OCI-M1 (cell line): Measurements from ENCODE around the gene GPRIN3.
A peak's percentile ranks its signal among the peaks of the same experiment; 100 is the strongest.
"Not testable (repeated sequence)": the region's sequence is repeated elsewhere in the genome, so short reads cannot be mapped to it uniquely, and the experiment has no call there.

ENCODE experiments used
- DNase-seq: peaks from one replicate; lab custom pipeline; 2025; lab: John Stamatoyannopoulos, UW

GPRIN3 gene

DNA sequence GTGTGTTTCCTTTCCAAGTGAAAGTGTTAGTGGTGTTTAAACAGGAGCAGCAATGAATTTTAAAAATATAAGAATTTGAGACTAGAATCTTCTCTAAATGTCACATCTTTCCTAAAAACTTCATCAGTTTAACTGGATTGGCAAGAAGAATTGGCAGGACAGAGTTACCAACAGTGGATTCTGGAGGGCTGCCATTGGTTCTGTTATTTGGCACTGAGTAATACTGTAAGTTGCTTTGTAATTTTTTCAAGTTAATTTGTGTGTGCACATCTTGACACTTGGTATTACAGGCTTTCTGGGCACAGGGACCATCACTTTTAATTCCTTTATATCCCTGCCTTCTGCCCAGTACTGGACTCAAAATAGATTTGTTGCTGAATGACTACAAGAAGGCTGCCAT, 4.5 kb upstream of the GPRIN3 start:
- DNase-seq, result no peak

DNA sequence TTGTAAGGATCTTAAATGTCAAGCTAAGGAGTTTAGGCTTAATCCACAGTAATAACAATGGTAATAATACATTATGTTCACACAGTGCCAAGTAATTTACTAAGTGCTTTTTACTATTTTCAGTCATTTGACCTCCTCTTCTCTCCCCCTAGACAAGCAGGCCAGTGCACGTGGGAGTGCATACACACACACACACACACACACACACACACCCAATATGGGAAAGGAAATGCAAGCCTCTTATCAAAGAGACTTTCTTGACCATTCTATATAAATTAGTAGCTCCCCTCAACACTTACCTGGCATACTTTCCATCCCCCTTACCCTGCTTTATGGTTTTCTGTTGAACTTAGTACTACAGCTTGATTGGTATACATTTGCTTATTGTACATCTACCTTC, 3.8 kb upstream of the GPRIN3 start:
- no peak for DNase-seq

- DNase-seq, result not testable (repeated sequence)
Measured at GRCh38 chr4:89309154-89309553, 1.6 kb upstream of the GPRIN3 start.

DNA sequence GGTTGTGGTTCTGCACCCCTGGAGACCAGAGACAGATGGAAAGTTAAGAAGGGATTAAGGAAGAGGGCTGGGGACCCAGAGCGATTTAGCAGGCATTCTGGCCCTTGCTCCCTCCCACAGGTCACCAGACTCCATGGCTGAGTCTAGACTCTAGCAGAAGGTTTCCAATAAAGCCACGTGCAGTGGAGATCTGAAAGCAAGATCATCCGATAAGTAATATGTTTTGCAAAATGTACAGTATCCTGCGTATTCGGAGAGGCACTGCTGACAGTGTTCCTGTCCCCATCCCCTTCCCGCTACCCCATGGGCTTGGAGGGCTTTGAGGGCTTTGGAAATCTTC, 531 bp upstream of the GPRIN3 start:
- peak; percentile 63 for DNase-seq

DNA sequence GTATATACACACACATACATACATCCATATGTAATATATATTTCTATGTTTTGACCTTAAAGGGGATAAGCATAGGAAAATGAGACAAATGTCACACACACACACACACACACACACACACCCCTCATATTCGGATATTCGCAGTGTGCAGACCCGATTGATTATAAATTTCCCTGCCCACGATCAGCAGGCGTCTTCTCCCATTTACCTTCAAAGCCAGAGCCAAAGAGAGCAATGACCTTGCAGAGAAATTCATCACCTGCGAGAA, 488 bp downstream of the GPRIN3 start:
- DNase-seq, result no peak

DNA sequence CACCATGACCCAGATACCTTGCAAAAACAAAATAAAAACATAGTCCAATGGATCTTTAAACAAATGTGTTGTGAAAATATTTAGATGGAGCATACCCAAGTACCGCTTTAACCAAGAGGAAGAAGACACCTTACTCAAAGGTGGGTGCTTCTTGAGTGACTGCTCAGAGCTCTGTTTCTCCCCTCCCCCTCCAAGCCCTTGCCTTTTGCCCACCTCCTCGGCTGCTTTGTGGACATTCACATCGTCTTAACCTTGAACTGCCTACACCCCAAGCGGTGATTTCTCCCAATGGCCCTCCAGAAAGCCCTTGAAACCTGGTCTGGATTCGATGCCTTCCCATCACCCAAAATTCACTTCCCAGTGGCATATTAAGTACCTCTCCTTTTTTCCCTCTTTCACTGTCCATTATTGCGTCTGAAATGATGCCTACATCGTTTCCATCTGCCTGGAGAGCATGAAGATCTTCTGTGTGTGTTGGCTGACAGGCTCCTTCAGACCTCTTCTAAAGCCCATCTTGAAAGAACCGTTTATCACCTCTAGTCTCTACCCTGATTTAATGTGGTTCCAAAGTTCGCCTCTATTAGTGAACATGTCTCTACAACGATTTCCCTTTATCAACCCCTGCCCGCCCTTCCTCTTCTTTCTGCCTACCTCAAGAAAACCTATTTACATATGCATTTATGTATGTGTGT, 968 bp downstream of the GPRIN3 start:
- DNase-seq, result no peak

GRCh38 chr4:89305712-89306437, 1.7 kb downstream of the GPRIN3 start:
- DNase-seq, result peak; percentile 35

DNA sequence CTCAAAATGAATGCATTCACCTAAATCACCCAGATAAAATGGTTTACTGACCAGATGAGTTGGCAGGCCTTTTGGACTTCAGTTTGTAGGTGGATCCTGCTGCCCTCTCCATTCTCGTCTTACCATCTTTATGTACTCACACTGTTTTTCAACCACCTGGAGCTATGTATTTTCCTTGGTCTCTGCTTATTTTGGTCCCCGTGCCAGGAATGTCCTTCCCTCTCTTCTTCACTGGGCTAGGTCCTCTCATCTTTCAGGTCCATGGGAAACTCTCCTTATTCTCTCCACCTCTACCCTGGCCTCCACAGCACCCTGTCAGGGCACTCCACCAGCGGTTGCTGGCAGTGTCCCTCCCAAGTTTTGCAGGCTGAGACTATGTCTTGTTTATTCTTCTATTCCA, 2.6 kb downstream of the GPRIN3 start:
- DNase-seq, result no peak

GRCh38 chr4:89303814-89304388, 3.7 kb downstream of the GPRIN3 start:
- peak; percentile 55 for DNase-seq

- DNase-seq, result peak; percentile 91
Measured at GRCh38 chr4:89303177-89303576, 4.4 kb downstream of the GPRIN3 start.

- DNase-seq, result no peak
Measured at GRCh38 chr4:89301902-89302301, 5.7 kb downstream of the GPRIN3 start.

DNA sequence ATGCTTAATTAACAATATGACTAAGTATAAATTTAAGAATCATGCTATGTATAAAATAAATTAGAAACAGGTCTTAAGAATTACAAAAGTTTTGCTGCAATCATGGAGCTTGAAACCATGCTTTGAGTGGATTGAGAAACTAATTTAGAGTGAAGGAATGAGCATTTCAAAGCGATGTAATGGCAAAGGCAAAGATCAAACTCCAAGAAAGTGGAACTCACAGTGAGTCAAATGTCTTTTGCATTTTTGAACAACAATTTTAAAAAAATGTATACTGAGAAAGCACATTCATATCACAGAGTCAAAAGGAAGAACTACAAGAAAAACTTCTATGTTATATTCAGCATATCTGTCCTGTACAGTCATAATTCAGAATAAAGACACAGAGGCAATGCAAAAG, 6.6 kb downstream of the GPRIN3 start:
- no peak for DNase-seq

- DNase-seq, result no peak
Measured at GRCh38 chr4:89300499-89300898, 7.1 kb downstream of the GPRIN3 start.

GRCh38 chr4:89300060-89300459, 7.5 kb downstream of the GPRIN3 start:
- DNase-seq, result no peak

GRCh38 chr4:89299153-89299791, 8.3 kb downstream of the GPRIN3 start:
- peak; percentile 88 for DNase-seq

DNA sequence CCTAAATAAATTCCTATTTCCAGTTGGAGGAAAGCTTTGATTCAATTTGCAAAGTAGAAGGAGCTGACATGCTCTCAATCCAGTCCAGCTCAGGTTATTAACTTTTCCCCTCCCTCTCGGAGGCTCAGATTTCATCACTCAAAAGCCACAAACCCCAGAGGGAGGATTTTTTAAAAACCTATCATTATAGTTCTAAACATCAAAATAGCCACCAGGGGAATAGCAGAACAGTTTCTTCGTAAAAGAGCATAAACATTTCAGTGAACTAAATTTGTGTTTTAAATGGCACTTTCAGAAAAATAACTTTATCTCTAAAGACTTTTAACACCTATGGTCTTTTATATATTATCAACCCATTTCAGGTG, 8.8 kb downstream of the GPRIN3 start:
- peak; percentile 71 for DNase-seq

- DNase-seq, result no peak
Measured at GRCh38 chr4:89298155-89298554, 9.4 kb downstream of the GPRIN3 start.

GRCh38 chr4:89296896-89297295, 10.7 kb downstream of the GPRIN3 start:
- no peak for DNase-seq

DNA sequence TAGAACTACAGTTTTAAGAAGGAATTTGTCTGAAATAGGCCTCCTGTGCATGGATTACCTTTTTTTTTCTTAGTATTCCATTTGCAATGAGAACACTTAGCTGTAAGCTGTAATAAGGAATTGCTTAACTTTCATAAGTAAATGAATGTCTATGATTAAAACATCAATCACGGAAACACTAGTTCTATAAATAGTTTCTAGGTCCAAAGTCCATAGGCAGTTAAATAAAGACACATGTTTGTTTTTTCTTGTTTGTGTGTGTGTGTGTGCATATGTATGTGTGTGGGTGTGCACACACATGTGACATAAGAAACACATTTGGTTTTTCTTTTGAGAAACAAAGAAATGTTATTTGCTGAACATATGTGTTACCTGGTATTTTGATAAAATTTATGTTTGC, 11.2 kb downstream of the GPRIN3 start:
- DNase-seq, result no peak

- no peak for DNase-seq
Measured at GRCh38 chr4:89295415-89295927, 12.1 kb downstream of the GPRIN3 start.

DNA sequence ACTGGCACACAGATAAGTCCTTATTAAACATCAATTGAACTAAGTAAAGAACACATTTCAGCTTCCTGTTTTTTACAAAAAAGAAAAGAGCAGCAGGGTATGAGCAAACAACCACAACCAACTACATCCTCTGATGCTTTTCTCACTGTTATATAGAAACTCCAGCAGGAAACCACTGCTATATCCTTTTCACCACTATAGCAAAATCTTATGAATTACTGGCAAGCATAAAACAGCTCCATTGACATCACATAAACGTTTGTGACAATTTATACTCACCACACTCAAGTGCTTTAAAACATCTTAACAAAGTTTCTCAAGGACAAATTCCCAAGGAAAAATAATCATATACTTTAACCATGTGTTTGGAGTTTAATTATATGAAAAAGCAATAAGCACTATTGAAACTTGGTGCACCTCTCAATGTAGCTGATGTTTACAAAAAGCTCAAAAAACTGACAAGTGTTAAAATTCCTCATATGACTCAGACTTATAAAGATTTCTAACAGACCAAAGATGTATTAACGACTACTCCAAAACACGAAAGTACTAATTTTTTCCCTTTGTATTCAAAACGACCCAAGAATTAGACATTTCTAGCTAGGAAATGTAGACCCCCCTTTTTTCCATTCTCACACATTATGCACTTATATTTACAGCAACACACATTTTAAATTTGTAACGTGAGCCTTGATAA, 12.9 kb downstream of the GPRIN3 start:
- peak; percentile 19 for DNase-seq

DNA sequence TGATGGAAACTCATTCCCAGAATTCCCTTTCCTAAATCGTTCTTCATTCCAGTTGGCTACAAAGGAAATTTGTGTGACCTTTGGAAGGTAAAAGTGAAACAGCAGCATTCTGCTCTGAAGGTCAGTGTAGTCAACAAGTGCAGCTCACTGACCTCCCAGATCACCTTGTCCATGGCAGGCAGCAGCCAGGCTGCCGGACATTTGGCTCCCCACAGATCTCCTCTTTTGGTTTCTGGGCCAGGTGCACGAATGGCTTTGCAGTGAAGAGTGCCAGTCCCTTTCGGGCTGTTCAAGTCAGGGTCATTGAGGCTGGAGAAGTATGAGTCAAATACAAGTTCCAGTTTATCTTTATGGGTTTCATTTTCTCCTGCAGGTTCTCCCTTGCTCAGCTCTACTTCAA, 14.3 kb downstream of the GPRIN3 start:
- no peak for DNase-seq
